ENCODE results near the gene COA7.
"Not testable (repeated sequence)": the region's sequence is repeated elsewhere in the genome, so short reads cannot be mapped to it uniquely, and the experiment has no call there.

COA7 gene

DNA sequence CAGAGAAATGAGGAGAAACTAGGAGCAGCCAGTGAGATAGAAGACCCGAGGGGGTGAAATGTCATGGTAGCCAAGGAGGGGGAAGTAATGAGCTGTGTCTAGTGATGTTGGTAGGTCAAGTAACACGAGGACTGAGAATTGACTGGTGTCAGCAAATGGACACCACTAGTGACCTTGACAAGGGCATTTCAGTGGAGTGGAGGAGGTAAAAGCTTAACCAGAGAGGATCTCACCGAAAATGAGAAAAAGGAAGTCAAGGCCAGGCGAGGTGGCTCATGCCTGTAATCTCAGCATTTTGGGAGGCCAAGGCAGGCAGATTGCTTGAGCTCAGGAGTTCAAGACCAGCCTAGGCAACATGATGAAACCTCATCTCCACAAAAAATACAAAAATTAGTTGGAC is 25.1 kb upstream of the COA7 start:
- TF ChIP-seq, protein P1, sequence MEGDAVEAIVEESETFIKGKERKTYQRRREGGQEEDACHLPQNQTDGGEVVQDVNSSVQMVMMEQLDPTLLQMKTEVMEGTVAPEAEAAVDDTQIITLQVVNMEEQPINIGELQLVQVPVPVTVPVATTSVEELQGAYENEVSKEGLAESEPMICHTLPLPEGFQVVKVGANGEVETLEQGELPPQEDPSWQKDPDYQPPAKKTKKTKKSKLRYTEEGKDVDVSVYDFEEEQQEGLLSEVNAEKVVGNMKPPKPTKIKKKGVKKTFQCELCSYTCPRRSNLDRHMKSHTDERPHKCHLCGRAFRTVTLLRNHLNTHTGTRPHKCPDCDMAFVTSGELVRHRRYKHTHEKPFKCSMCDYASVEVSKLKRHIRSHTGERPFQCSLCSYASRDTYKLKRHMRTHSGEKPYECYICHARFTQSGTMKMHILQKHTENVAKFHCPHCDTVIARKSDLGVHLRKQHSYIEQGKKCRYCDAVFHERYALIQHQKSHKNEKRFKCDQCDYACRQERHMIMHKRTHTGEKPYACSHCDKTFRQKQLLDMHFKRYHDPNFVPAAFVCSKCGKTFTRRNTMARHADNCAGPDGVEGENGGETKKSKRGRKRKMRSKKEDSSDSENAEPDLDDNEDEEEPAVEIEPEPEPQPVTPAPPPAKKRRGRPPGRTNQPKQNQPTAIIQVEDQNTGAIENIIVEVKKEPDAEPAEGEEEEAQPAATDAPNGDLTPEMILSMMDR (IDR thresholded peaks at IDR 0.05; ENCODE audit: low read depth, low read length): no peak
- H3K4me3 ChIP-seq (replicated peaks in 1 of 2; ENCODE audit: low read depth in 2 of 2, low read length in 2 of 2): no peak overlapping the region
- DNase-seq (ENCODE audit: low read depth in 2 of 2): no peak

DNA sequence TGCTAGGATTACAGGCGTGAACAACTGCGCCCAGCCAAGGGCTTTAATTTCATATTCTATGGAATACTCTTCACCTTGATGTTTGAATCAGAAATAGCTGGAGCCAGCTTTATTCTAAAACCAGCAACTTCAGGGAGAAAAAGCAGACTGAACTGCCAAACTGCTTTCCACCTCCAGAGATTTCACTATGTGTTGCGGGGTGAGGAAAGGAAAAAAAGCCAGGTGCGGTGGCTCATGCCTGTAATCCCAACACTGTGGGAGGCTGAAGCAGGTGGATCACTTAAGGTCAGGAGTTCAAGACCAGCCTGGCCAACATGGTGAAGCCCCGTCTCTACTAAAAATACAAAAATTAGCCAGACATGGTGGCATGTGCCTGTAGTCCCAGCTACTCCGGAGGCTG is 17.1 kb upstream of the COA7 start:
- not testable (repeated sequence) for H3K4me3 ChIP-seq (replicated peaks in 1 of 2; ENCODE audit: low read depth in 2 of 2, low read length in 2 of 2); DNase-seq (ENCODE audit: low read depth in 2 of 2)

DNA sequence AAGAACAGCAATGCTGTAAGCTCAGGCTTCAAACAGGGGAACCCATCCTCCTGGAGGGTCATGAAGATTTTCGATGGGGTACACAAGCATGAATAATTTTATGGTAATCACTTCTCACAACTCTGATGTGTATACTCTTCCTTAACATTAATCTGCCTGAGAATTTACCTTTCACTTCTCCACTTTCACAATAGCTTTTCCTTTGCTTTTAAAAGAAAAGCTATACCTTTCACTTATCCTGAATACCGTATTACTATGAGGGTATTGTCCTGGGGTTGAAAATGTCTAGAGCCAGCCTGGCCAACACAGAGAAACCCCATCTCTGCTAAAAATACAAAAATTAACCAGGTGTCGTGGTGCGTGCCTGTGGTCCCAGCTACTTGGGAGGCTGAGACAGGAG is 15.4 kb upstream of the COA7 start:
- TF ChIP-seq, protein P1 (IDR thresholded peaks at IDR 0.05; ENCODE audit: low read depth, low read length): no peak
- no peak for DNase-seq (ENCODE audit: low read depth in 2 of 2)
- H3K4me3 ChIP-seq (replicated peaks in 1 of 2; ENCODE audit: low read depth in 2 of 2, low read length in 2 of 2): no peak overlapping the region

DNA sequence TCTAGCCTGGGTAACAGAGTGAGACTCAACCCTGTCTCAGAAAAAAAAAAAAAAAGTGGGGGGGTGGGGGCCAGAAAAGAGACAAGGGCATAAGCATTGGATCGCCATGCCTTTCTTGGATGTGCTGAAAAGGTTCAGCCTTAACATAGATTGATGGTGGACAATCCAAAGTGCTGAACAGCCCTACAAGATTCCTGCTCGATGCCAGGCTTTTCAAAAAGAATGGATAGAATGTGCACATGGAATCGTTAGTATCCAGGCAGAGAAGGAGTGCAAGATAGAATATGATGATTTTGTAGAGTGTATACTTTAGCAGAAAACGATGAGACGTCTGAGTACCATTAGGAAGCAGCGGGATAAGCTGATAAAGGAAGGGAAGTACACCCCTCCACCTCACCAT is 10.9 kb upstream of the COA7 start:
- peak in 1 of 2 donors; percentile 26 for DNase-seq (ENCODE audit: low read depth in 2 of 2)
- H3K4me3 ChIP-seq (replicated peaks in 1 of 2; ENCODE audit: low read depth in 2 of 2, low read length in 2 of 2): no peak overlapping the region
- TF ChIP-seq, protein P1 (IDR thresholded peaks at IDR 0.05; ENCODE audit: low read depth, low read length): no peak

DNA sequence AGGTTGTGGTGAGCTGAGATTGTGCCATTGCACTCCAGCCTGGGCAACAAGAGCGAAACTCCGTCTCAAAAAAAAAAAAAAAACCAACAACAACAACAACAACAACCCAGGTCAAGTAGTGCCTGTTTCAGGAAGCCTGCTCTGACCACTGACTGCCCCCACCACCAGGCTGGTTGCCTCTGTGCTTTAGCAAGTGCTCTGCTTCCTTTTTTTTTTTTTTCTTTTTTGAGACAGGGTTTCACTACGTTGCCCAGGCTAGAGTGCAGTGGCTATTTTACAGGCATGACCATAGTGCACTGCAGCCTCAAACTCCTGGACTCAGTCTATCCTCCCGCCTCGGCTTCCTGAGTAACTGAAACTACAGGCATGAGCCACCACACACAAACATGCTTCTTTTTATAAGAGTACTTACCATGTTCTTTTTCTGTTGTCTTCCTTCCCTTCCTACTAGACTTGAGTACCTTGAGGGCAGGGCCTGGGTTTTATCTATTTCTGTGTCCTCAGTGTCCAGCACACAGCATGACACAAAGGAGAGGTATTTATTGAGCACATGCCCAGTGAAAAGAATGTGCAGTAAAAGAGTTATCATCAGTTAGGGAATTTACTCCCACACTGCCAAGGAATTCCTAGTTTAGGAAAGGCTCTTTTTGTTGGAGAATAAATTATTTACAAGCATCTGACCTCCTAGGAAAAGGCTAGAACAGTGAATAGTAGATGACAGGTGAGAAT is 9.9 kb upstream of the COA7 start:
- H3K4me3 ChIP-seq (replicated peaks in 1 of 2; ENCODE audit: low read depth in 2 of 2, low read length in 2 of 2): no peak overlapping the region
- DNase-seq (ENCODE audit: low read depth in 2 of 2): peak; percentile 71 to 89
- TF ChIP-seq, protein P1 (IDR thresholded peaks at IDR 0.05; ENCODE audit: low read depth, low read length): no peak

DNA sequence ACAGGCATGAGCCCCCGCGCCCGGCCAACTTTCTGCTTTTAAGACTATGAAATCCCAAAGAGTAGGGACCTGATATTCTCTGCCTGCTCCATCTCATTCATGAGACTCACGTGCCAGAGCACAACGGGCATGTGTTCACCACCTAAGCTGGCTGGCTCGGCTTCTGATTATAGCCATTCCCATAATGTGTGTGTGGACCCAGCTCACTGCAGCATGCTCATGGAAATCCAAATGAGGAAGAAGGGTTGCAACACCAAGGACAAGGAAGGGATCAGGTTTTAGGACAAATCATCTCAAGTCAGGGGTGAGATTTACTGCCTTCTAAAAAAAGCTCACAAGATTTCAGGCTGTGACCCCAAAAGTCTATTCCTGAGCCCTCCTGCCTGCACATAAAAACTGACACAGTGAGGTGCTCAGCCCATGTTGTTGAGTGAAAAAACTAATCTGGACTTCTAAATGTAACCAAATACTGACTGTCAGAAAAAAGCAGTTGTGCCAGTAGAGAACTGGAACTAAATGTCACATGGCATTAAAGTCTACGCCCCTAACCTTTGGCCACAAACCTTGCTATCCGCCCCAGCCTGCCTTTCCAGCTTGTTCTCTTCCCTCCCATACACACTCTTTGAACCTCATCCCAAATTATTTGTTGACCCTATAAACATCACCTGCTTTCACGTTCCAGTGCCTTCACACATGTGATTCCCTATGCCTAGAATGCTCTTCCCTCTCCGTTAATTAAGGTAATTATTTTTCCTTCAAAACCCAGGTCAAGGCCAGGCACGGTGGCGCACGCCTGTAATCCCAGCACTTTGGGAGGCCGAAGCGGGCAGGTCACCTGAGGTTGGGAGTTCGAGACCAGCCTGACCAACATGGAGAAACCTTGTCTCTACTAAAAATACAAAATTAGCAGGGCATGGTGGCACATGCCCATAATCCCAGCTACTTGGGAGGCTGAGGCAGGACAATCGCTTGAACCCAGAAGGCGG is 9.1 kb upstream of the COA7 start:
- no peak for DNase-seq (ENCODE audit: low read depth in 2 of 2)
- no peak overlapping the region for H3K4me3 ChIP-seq (replicated peaks in 1 of 2; ENCODE audit: low read depth in 2 of 2, low read length in 2 of 2)

More for the DNA sequence above, 9.1 kb upstream of the COA7 start:
- TF ChIP-seq, protein P1 (IDR thresholded peaks at IDR 0.05; ENCODE audit: low read depth, low read length): no peak
